Gastrocnemius medialis (tissue), 4 donors: Measurements from ENCODE around the gene HLX. TPM values are rescaled to one million over a fixed set of nuclear protein-coding genes. Genes with fewer than 3 reads are reported as not detected.

Experiments used
- ATAC-seq, 2 donors: fragments of 150-250 bp; one replicate each; pipeline ENCODE4 v1.9.1; 2016
- DNase-seq, 2 donors: peaks; one replicate each; pipeline ENCODE4 v3.0.0-alpha.2; 2019
- H3K27ac ChIP-seq, 4 donors: fragments of 200-600 bp; sonication (generic); 1 replicate in 1 of 4; 2 replicates in 3 of 4; pipeline ENCODE4 v1.5.1; 2016 to 2018; ENCODE audit warnings: mild to moderate bottlenecking in 2 of 4, moderate library complexity in 1 of 4
- H3K27me3 ChIP-seq, 3 donors: fragments of 200-600 bp; sonication (generic) in 2 of 3; 1 replicate in 1 of 3; 2 replicates in 2 of 3; pipeline versions ENCODE4 v1.5.1 to v1.6.0; 2016 to 2019; ENCODE audit warnings: mild to moderate bottlenecking in 1 of 3, moderate library complexity in 1 of 3
- H3K36me3 ChIP-seq, 2 donors: fragments of 200-600 bp; sonication (generic) in 1 of 2; one replicate each; pipeline ENCODE4 v1.5.1; 2017 to 2018
- H3K4me1 ChIP-seq, 2 donors: fragments of 200-600 bp; sonication (generic) in 1 of 2; one replicate each; pipeline ENCODE4 v1.5.1; 2016 to 2017; ENCODE audit warnings: mild to moderate bottlenecking in 2 of 2
- H3K4me3 ChIP-seq, 4 donors: fragments of 200-600 bp; sonication (generic) in 3 of 4; 1 replicate in 1 of 4; 2 replicates in 3 of 4; pipeline ENCODE4 v1.5.1; 2016 to 2019; ENCODE audit warnings: mild to moderate bottlenecking in 2 of 4
- H3K9me3 ChIP-seq, 3 donors: fragments of 200-600 bp; sonication (generic) in 2 of 3; 1 replicate in 1 of 3; 2 replicates in 2 of 3; pipeline ENCODE4 v1.5.1; 2016 to 2019
- POLR2A ChIP-seq, 2 donors: fragments of 450-650 bp; IDR thresholded peaks; one replicate each; pipeline ENCODE4 v1.6.1; 2017; ENCODE audit warnings: antibody characterized with exemption in 2 of 2, mild to moderate bottlenecking in 2 of 2, moderate library complexity in 2 of 2
- in situ Hi-C, 4 donors: fragments of 200-750 bp; cut with MboI; loops; one replicate each; pipeline versions ENCODE4 v1.15.0 to v1.8.0; 2017; ENCODE audit warnings: low sequenced_read_pairs in 4 of 4
- intact Hi-C: fragments of 100-400 bp; cut with DNase I; formaldehyde crosslinking; loops from one replicate; pipeline ENCODE4 v1.15.1; 2023; ENCODE audit warnings: low total_unique reads
- total RNA-seq, 4 donors: library from RNA; depleted of rRNA; stranded (reverse); fragments of >200 nt; gene quantifications; one replicate each; pipeline versions ENCODE4 v1.1.0 to v1.2.3, GENCODE V29; 2016
- TF ChIP-seq, protein P1 (sequence below), 5 experiments: fragments of 450-650 bp in 3 of 5; fragments of 200-600 bp in 2 of 5; sonication (generic) in 2 of 5; IDR thresholded peaks in 4 of 5; conservative IDR thresholded peaks in 1 of 5; 1 replicate in 4 of 5; 2 replicates in 1 of 5; pipeline ENCODE4 v1.5.1; 2016 to 2019; ENCODE audit warnings: antibody characterized with exemption in 5 of 5, mild to moderate bottlenecking in 3 of 5, moderate library complexity in 3 of 5

The HLX gene
- total RNA-seq, 4 donors from 2014 or later: 3.5 to 8.3 (median 6.4) TPM

DNA sequence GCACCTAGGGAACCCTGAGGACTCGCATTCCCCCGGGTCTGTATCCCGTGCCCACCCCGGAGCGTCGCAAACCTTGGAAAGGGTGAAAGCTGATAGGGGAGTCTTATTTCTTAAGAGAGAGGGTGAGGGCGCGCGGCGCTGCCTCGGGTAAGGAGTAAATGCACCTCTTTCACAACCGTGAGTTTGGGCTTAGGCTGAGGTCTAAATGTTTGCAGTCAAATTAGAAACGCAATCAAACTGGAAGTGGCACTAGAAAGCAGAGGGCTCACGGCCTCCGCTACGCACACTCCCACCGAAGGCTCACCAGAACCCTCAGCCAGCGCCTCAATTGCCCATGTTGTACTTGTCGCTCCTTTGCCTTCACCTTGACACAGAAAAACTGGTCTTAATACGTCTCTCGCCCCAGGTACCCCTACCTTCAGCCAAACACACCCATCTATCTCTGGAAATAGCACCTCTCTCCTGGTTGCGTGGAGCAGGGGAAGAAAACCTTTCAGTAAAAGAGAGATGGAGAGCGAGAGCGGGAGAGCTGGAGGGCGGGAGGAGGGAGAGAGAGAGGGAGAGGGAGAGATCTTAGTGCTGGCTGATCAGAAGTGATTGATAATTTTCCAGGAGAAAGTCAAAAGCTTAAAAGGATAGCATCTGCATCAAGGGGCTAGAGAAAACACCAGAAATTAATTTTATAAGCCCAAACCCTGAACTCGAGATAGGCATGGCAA is 1.7 kb upstream of the HLX start:
- no peak for DNase-seq
- intact Hi-C loops: loop anchor here (5.0 to 10.0 kb wide), 3 partner anchors 240 to 1587 kb away; partner anchors contain the start of gene DUSP10
- in situ Hi-C loops: loop anchor here (10.0 kb wide), 3 partner anchors 63 to 557 kb away; no protein-coding TSS in a partner anchor
- H3K4me3 ChIP-seq: peak overlapping the region; percentile 8 to 93 (median 57)
- TF ChIP-seq, protein P1, sequence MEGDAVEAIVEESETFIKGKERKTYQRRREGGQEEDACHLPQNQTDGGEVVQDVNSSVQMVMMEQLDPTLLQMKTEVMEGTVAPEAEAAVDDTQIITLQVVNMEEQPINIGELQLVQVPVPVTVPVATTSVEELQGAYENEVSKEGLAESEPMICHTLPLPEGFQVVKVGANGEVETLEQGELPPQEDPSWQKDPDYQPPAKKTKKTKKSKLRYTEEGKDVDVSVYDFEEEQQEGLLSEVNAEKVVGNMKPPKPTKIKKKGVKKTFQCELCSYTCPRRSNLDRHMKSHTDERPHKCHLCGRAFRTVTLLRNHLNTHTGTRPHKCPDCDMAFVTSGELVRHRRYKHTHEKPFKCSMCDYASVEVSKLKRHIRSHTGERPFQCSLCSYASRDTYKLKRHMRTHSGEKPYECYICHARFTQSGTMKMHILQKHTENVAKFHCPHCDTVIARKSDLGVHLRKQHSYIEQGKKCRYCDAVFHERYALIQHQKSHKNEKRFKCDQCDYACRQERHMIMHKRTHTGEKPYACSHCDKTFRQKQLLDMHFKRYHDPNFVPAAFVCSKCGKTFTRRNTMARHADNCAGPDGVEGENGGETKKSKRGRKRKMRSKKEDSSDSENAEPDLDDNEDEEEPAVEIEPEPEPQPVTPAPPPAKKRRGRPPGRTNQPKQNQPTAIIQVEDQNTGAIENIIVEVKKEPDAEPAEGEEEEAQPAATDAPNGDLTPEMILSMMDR (IDR thresholded peaks at IDR 0.05 in 4 of 5, conservative IDR thresholded peaks at IDR 0.05 in 1 of 5): no peak
- no peak for TF ChIP-seq POLR2A (IDR thresholded peaks at IDR 0.05)
- peak overlapping the region; percentile 87 to 94 (median 90) for H3K27ac ChIP-seq
- H3K27me3 ChIP-seq: no peaks in the 10 kb centered on the region
- H3K4me1 ChIP-seq: peaks cover 8 to 22% of the 10 kb centered on the region in 2 donors
- H3K9me3 ChIP-seq: no peaks in the 10 kb centered on the region
- H3K36me3 ChIP-seq: peaks cover 0 to 10% of the 10 kb centered on the region in 2 donors
- no peak for ATAC-seq

DNA sequence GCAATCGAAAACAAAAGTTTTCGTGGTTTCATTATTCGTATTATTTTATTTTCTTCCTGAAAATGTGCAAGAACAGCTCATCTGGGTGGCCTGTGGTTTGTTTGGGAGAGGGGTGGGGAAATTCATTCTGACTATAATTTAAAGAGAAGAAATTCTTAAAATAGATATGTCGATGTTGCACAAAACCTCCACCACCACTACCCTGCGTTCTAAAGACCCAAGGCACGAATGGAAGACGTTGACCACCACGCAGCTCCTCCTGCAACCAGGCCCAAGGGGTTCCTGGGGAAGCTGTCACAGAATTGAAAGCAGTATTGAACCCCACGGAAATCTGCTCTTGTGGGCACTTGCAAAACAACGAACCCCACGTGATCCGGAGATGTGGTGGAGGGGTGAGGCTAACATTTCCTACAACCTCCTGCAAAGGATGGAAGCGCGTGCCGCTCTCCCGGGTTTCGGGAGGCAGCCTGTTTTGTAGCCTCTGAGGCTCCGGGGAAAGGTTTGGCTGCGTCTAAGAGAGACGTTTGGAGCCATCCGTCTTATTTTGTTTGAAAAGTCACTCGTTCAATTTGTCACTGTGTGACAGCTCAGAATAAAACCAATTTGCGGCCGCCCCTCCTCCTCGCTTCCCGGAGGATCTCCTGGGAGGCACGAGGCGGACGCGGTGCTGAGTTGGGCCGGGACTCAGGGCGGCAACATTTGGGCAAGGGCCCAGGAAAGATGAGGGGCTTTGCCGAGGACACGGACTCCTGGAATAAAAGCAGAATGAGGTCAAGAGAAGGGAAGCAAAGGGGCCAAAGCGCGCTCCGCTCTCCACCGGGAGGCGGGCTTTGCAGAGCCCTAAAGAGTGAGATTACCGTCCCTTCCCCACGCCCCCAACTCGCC is 810 bp upstream of the HLX start:
- Histone ChIP-seq H3K27me3 (no peaks in the 10 kb centered on the region), H3K4me1 (peaks cover 8 to 25% of the 10 kb centered on the region in 2 donors), H3K4me3 (peak overlapping the region; percentile 70 to 96 (median 94)), H3K36me3 (peaks cover 0 to 19% of the 10 kb centered on the region in 2 donors), H3K9me3 (no peaks in the 10 kb centered on the region), H3K27ac (peak overlapping the region; percentile 87 to 94 (median 90))
- peak in 1 of 2 donors; percentile 0 for ATAC-seq
- TF ChIP-seq, protein P1 (IDR thresholded peaks at IDR 0.05 in 4 of 5, conservative IDR thresholded peaks at IDR 0.05 in 1 of 5): no peak
- TF ChIP-seq POLR2A (IDR thresholded peaks at IDR 0.05): no peak
- in situ Hi-C loops (loop anchor here (10.0 kb wide), 3 partner anchors 64 to 556 kb away; no protein-coding TSS in a partner anchor), intact Hi-C loops (loop anchor here (5.0 to 10.0 kb wide), 3 partner anchors 239 to 1586 kb away; partner anchors contain the start of gene DUSP10)
- DNase-seq: no peak

DNA sequence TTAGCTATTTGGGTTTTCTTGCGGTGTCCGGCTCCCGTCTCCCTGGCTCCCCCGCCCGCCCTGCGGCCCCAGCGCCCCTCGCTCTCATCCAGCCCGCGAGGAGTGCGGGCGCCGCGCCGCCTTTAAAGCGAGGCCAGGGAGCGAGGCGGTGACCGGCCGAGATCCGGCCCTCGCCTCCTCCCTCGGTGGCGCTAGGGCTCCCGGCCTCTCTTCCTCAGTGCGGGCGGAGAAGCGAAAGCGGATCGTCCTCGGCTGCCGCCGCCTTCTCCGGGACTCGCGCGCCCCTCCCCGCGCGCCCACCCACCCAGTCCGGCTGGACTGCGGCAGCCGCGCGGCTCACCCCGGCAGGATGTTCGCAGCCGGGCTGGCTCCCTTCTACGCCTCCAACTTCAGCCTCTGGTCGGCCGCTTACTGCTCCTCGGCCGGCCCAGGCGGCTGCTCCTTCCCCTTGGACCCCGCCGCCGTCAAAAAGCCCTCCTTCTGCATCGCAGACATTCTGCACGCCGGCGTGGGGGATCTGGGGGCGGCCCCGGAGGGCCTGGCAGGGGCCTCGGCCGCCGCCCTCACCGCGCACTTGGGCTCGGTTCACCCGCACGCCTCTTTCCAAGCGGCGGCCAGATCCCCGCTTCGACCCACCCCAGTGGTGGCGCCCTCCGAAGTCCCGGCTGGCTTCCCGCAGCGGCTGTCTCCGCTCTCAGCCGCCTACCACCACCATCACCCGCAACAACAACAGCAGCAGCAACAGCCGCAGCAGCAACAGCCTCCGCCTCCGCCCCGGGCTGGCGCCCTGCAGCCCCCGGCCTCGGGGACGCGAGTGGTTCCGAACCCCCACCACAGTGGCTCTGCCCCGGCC is 492 bp downstream of the HLX start:
- no peak for DNase-seq
- Histone ChIP-seq H3K9me3 (no peaks in the 10 kb centered on the region), H3K4me3 (peak overlapping the region; percentile 70 to 96 (median 94)), H3K27ac (peak overlapping the region; percentile 87 to 94 (median 90)), H3K4me1 (peaks cover 4 to 14% of the 10 kb centered on the region in 2 donors), H3K27me3 (no peaks in the 10 kb centered on the region), H3K36me3 (peaks cover 0 to 32% of the 10 kb centered on the region in 2 donors)
- intact Hi-C loops: loop anchor here (5.0 to 10.0 kb wide), 4 partner anchors 67 to 1585 kb away; partner anchors contain the start of gene DUSP10
- TF ChIP-seq, protein P1 (IDR thresholded peaks at IDR 0.05 in 4 of 5, conservative IDR thresholded peaks at IDR 0.05 in 1 of 5): peak in 1 of 5 experiments; percentile 17
- TF ChIP-seq POLR2A (IDR thresholded peaks at IDR 0.05): no peak
- in situ Hi-C loops: loop anchor here (10.0 kb wide), 3 partner anchors 65 to 555 kb away; no protein-coding TSS in a partner anchor
- peak; percentile 71 to 72 for ATAC-seq

DNA sequence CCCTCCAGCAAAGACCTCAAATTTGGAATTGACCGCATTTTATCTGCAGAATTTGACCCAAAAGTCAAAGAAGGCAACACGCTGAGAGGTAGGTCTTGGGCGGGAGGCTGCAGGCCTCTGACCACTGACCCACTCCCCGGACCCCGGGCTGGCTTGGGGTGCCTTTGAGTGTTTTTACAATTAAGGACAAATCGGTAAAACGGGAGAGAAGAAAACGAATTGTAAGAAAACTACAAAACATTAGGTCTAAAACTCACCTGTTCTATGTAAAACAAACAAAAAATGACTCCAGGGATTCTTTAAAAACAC is 1.1 kb downstream of the HLX start:
- in situ Hi-C loops (no loop called here), intact Hi-C loops (loop anchor here (5.0 kb wide), 1 partner anchor 68 kb away; no protein-coding TSS in a partner anchor)
- Histone ChIP-seq H3K9me3 (no peaks in the 10 kb centered on the region), H3K4me1 (peaks cover 4 to 13% of the 10 kb centered on the region in 2 donors), H3K27ac (peak overlapping the region; percentile 87 to 94 (median 90)), H3K4me3 (peak overlapping the region; percentile 70 to 96 (median 94)), H3K36me3 (peaks cover 0 to 38% of the 10 kb centered on the region in 2 donors), H3K27me3 (no peaks in the 10 kb centered on the region)
- no peak for ATAC-seq
- DNase-seq: no peak
- TF ChIP-seq, protein P1 (IDR thresholded peaks at IDR 0.05 in 4 of 5, conservative IDR thresholded peaks at IDR 0.05 in 1 of 5): no peak
- no peak for TF ChIP-seq POLR2A (IDR thresholded peaks at IDR 0.05)
